GM12892 (cell line): ENCODE data around the gene NPHP4.

Experiments used
- POLR2AphosphoS5 ChIP-seq: IDR thresholded peaks from 2 replicates; pipeline ENCODE4 v1.6.1; 2011; ENCODE audit warnings: low read depth, low read length, control low read depth
- TAF1 ChIP-seq: IDR thresholded peaks from 2 replicates; pipeline ENCODE4 v1.6.1; 2011; ENCODE audit warnings: low read depth, mild to moderate bottlenecking, control low read depth, low read length, borderline replicate concordance

- TF ChIP-seq POLR2AphosphoS5 (no peak), TAF1 (no peak)
Observed at GRCh38 chr1:5940723-5941407, 51.4 kb downstream of the NPHP4 start.
